ENCODE measurements around the gene ZBTB16.

- TF ChIP-seq CTCF (IDR thresholded peaks at IDR 0.05; ENCODE audit: low read length) (no peak), EZH2 (optimal IDR thresholded peaks at IDR 0.05; ENCODE audit: low read depth, low read length) (no peak), EZH2phosphoT487 (IDR thresholded peaks at IDR 0.05; ENCODE audit: low read length) (no peak)
These were observed 44.4 kb upstream of the ZBTB16 start for GRCh38 chr11:114015117-114015516.

Measured in MM.1S (cell line).